ENCODE data around the gene PLCL2.

PLCL2 gene

DNA sequence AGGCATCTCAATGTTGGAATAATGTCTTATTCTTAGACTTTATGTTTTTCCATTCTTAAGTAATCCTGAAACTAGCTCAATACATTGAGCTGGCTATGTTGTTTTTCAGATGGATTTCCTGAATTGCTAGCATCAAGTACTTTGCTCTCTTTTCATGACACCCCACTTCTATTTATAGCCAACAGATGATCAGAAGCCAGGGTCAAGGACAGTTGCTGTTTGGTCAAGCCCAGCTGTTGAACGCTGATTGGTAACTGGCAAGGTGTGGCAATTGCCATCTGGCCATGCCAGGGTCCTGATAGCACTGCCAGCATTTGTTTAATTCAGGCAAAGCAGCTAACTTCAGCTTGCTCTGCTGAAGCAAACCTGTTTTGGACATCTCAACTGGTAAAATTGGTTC, 46.2 kb upstream of the PLCL2 start:
- no peaks in the 10 kb centered on the region for H3K27me3 ChIP-seq (replicated peaks; ENCODE audit: insufficient read depth, low read length)
- no peaks in the 10 kb centered on the region for H3K36me3 ChIP-seq (replicated peaks; ENCODE audit: insufficient read depth, low read length)
- peaks cover 49% of the 10 kb centered on the region for H3F3A ChIP-seq (ENCODE audit: insufficient read depth, low read length)
- no peaks in the 10 kb centered on the region for H3K9me3 ChIP-seq (replicated peaks; ENCODE audit: insufficient read depth, low read length)
- no peaks in the 10 kb centered on the region for H3K9me2 ChIP-seq (replicated peaks; ENCODE audit: insufficient read depth, low read length)
- peak overlapping the region; percentile 44 for H3K4me2 ChIP-seq (ENCODE audit: low read depth, low read length)
- H4K20me1 ChIP-seq (ENCODE audit: insufficient read depth, low read length): no peaks in the 10 kb centered on the region
- H3K79me2 ChIP-seq (ENCODE audit: low read length): no peaks in the 10 kb centered on the region
- H2AFZ ChIP-seq (ENCODE audit: low read length): no peak overlapping the region
- TF ChIP-seq EZH2 (optimal IDR thresholded peaks at IDR 0.05; ENCODE audit: low read depth, low read length) (no peak), CTCF (IDR thresholded peaks at IDR 0.05; ENCODE audit: low read length) (no peak), EZH2phosphoT487 (IDR thresholded peaks at IDR 0.05; ENCODE audit: low read length) (no peak)
- peak overlapping the region; percentile 81 for H3K27ac ChIP-seq (ENCODE audit: low read length)
- H3K4me1 ChIP-seq (ENCODE audit: low read length): peaks cover 57% of the 10 kb centered on the region
- peak overlapping the region; percentile 44; the same call in 1 of the 2 replicates for H3K9ac ChIP-seq (ENCODE audit: low read length)
- H3K4me3 ChIP-seq (ENCODE audit: low read length): peak overlapping the region; percentile 14
- DNase-seq: peak; percentile 86

DNA sequence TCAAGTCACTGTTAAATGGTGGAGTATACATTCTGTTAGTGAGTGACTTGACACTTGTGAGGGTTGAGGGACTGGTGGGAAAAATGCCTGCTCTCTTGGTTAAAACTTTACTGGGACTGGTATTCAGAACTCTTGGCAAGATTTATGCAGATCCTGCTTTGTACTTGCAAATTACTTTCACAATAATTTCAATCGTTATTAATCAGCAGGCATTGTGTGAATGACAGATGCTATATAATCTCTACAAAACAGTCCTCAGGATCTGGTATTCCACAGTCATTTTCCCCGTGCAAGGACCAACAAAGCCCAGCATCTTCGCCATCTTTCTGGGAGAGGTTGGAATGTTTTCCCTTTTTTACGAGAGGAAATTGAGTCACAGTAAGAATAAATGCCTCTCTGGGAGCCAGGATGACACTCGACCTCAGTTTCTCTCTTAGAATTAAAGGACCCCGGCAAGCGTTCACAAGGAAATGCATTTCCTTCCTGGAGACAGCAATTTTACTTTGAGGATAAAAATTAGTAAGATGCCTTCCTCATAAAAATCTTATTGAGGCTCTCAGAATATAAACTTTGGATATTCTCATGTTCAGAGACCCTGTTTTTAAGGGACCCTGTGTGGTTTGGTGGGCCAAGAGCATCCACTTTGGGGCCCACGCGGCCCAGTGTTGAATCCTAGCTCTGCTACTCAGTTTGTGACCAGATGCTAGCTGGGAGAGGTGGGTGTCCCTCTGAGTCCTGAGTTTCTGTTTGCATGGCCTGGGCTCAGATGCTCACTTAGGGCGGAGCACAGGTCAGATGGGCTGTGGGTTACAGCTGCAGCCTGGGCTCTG, 45.3 kb upstream of the PLCL2 start:
- no peaks in the 10 kb centered on the region for H3K79me2 ChIP-seq (ENCODE audit: low read length)
- H3K9me2 ChIP-seq (replicated peaks; ENCODE audit: insufficient read depth, low read length): no peaks in the 10 kb centered on the region
- no peak overlapping the region for H3K4me3 ChIP-seq (ENCODE audit: low read length)
- H3K9ac ChIP-seq (ENCODE audit: low read length): no peak overlapping the region
- DNase-seq: no peak
- no peak overlapping the region for H2AFZ ChIP-seq (ENCODE audit: low read length)
- peak overlapping the region; percentile 81; the same call in 1 of the 2 replicates for H3K27ac ChIP-seq (ENCODE audit: low read length)
- H3K4me1 ChIP-seq (ENCODE audit: low read length): peaks cover 60% of the 10 kb centered on the region
- H3F3A ChIP-seq (ENCODE audit: insufficient read depth, low read length): peaks cover 50% of the 10 kb centered on the region
- no peaks in the 10 kb centered on the region for H3K9me3 ChIP-seq (replicated peaks; ENCODE audit: insufficient read depth, low read length)
- no peak for TF ChIP-seq EZH2 (optimal IDR thresholded peaks at IDR 0.05; ENCODE audit: low read depth, low read length)
- TF ChIP-seq CTCF (IDR thresholded peaks at IDR 0.05; ENCODE audit: low read length): no peak
- no peak for TF ChIP-seq EZH2phosphoT487 (IDR thresholded peaks at IDR 0.05; ENCODE audit: low read length)
- H3K4me2 ChIP-seq (ENCODE audit: low read depth, low read length): peak overlapping the region; percentile 44; the same call in 1 of the 2 replicates
- no peaks in the 10 kb centered on the region for H4K20me1 ChIP-seq (ENCODE audit: insufficient read depth, low read length)
- no peaks in the 10 kb centered on the region for H3K27me3 ChIP-seq (replicated peaks; ENCODE audit: insufficient read depth, low read length)
- H3K36me3 ChIP-seq (replicated peaks; ENCODE audit: insufficient read depth, low read length): no peaks in the 10 kb centered on the region

GRCh38 chr3:16840101-16840424, 44.7 kb upstream of the PLCL2 start:
- H3K36me3 ChIP-seq (replicated peaks; ENCODE audit: insufficient read depth, low read length): no peaks in the 10 kb centered on the region
- H4K20me1 ChIP-seq (ENCODE audit: insufficient read depth, low read length): no peaks in the 10 kb centered on the region
- H3K9me2 ChIP-seq (replicated peaks; ENCODE audit: insufficient read depth, low read length): no peaks in the 10 kb centered on the region
- H3K27ac ChIP-seq (ENCODE audit: low read length): no peak overlapping the region
- H3K4me3 ChIP-seq (ENCODE audit: low read length): no peak overlapping the region
- no peaks in the 10 kb centered on the region for H3K27me3 ChIP-seq (replicated peaks; ENCODE audit: insufficient read depth, low read length)
- no peaks in the 10 kb centered on the region for H3K79me2 ChIP-seq (ENCODE audit: low read length)
- H2AFZ ChIP-seq (ENCODE audit: low read length): no peak overlapping the region
- H3K4me2 ChIP-seq (ENCODE audit: low read depth, low read length): no peak overlapping the region
- peaks cover 60% of the 10 kb centered on the region for H3K4me1 ChIP-seq (ENCODE audit: low read length)
- H3K9me3 ChIP-seq (replicated peaks; ENCODE audit: insufficient read depth, low read length): no peaks in the 10 kb centered on the region
- TF ChIP-seq EZH2 (optimal IDR thresholded peaks at IDR 0.05; ENCODE audit: low read depth, low read length): no peak
- TF ChIP-seq EZH2phosphoT487 (IDR thresholded peaks at IDR 0.05; ENCODE audit: low read length): no peak
- TF ChIP-seq CTCF (IDR thresholded peaks at IDR 0.05; ENCODE audit: low read length): no peak
- no peak overlapping the region for H3K9ac ChIP-seq (ENCODE audit: low read length)
- no peak for DNase-seq
- H3F3A ChIP-seq (ENCODE audit: insufficient read depth, low read length): peaks cover 50% of the 10 kb centered on the region
